ENCODE results near the gene BRWD1.
"Not testable (repeated sequence)": the region's sequence is repeated elsewhere in the genome, so short reads cannot be mapped to it uniquely, and the experiment has no call there.

DNA sequence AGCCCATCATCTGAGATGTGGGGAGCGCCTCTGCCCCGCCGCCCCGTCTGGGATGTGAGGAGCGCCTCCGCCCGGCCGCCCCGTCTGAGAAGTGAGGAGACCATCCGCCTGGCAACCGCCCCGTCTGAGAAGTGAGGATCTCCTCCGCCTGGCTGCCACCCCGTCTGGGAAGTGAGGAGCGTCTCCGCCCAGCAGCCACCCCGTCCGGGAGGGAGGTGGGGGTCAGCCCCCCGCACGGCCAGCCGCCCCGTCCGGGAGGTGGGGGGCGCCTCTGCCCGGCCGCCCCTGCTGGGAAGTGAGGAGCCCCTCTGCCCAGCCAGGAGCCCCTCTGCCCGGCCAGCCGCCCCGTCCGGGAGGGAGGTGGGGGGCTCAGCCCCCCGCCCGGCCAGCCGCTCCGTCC lies 156.2 kb downstream of the BRWD1 start:
- not testable (repeated sequence) for TF ChIP-seq CTCF (IDR thresholded peaks at IDR 0.05; ENCODE audit: low read length); EZH2 (IDR thresholded peaks at IDR 0.05; ENCODE audit: borderline replicate concordance, low read length)

Measured in OCI-LY1 (cell line).